ENCODE measurements around the gene TMEM59L.

GRCh38 chr19:18650468-18651041, 37.9 kb downstream of the TMEM59L start:
- TF ChIP-seq GATA3 (IDR thresholded peaks at IDR 0.05; ENCODE audit: low read depth, low read length) (no peak), GATA2 (IDR thresholded peaks at IDR 0.05; ENCODE audit: low read depth, low read length) (no peak)
